DOHH2 (cell line): ENCODE measurements around the gene WNT3A.

Experiments
- H3F3A ChIP-seq: fragments of 200-600 bp; sonication (generic), shearing (Covaris generic); 2 replicates; pipeline ENCODE4 v1.6.0; 2016; ENCODE audit warnings: antibody characterized with exemption, mild to moderate bottlenecking; ENCODE audit not compliant: control insufficient read depth, insufficient read depth
- H3K27ac ChIP-seq: fragments of 200-600 bp; sonication (generic); 2 replicates; pipeline ENCODE4 v1.5.1; 2014; ENCODE audit warnings: low read depth, mild to moderate bottlenecking, low read length, moderate library complexity
- H3K27me3 ChIP-seq: fragments of 200-600 bp; sonication (generic); 2 replicates; pipeline ENCODE4 v1.6.1; 2014; ENCODE audit warnings: mild to moderate bottlenecking, low read length, mixed read lengths; ENCODE audit not compliant: control insufficient read depth
- H3K36me3 ChIP-seq: fragments of 200-600 bp; sonication (generic); 2 replicates; pipeline ENCODE4 v1.6.1; 2014; ENCODE audit warnings: mild to moderate bottlenecking, low read length, moderate library complexity, mixed read lengths; ENCODE audit not compliant: control insufficient read depth
- H3K4me1 ChIP-seq: fragments of 200-600 bp; sonication (generic); 2 replicates; pipeline ENCODE4 v1.6.1; 2014; ENCODE audit warnings: mild to moderate bottlenecking, low read length, mixed read lengths; ENCODE audit not compliant: control insufficient read depth
- H3K4me2 ChIP-seq: fragments of 200-600 bp; sonication (generic); 2 replicates; pipeline ENCODE4 v1.6.0; 2014; ENCODE audit warnings: mild to moderate bottlenecking, low read length, moderate library complexity
- H3K4me3 ChIP-seq: fragments of 200-600 bp; sonication (generic); 2 replicates; pipeline ENCODE4 v1.5.1; 2014; ENCODE audit warnings: mild to moderate bottlenecking, low read length, mixed read lengths
- H3K79me2 ChIP-seq: fragments of 200-600 bp; sonication (generic); 2 replicates; pipeline ENCODE4 v1.6.1; 2014; ENCODE audit warnings: mild to moderate bottlenecking, low read length, mixed read lengths; ENCODE audit not compliant: control insufficient read depth
- H3K9me2 ChIP-seq: fragments of 200-600 bp; sonication (generic); replicated peaks from 2 replicates; pipeline ENCODE4 v1.6.1; 2014; ENCODE audit warnings: mild to moderate bottlenecking, low read length, mixed read lengths; ENCODE audit not compliant: control insufficient read depth
- H3K9me3 ChIP-seq: fragments of 200-600 bp; sonication (generic); 2 replicates; pipeline ENCODE4 v1.6.1; 2014; ENCODE audit warnings: antibody characterized with exemption, low read length, mixed read lengths; ENCODE audit not compliant: control insufficient read depth, insufficient read depth
- H4K20me1 ChIP-seq: fragments of 200-600 bp; sonication (generic); 2 replicates; pipeline ENCODE4 v1.6.0; 2014; ENCODE audit warnings: low read depth, mild to moderate bottlenecking, antibody characterized with exemption, low read length, moderate library complexity; ENCODE audit not compliant: control insufficient read depth, insufficient read depth
- CTCF ChIP-seq: fragments of 200-600 bp; sonication (generic); IDR thresholded peaks from one replicate; pipeline ENCODE4 v1.5.1; 2014; ENCODE audit warnings: antibody characterized with exemption, mild to moderate bottlenecking, low read depth, low read length; ENCODE audit not compliant: poor library complexity, severe bottlenecking
- EZH2phosphoT487 ChIP-seq: fragments of 200-600 bp; sonication (generic); IDR thresholded peaks from 2 replicates; pipeline ENCODE4 v1.6.1; 2017; ENCODE audit warnings: borderline replicate concordance, mild to moderate bottlenecking, antibody characterized with exemption, low read length, moderate library complexity, mixed read lengths

WNT3A gene

GRCh38 chr1:228016181-228016510 is 9.3 kb downstream of the WNT3A start:
- Histone ChIP-seq H3K9me3 (no peaks in the 10 kb centered on the region), H3K27me3 (no peaks in the 10 kb centered on the region), H3F3A (no peaks in the 10 kb centered on the region), H3K79me2 (no peaks in the 10 kb centered on the region), H3K27ac (no peak overlapping the region), H3K4me2 (no peak overlapping the region), H3K4me1 (no peaks in the 10 kb centered on the region), H3K36me3 (no peaks in the 10 kb centered on the region), H3K9me2 (no peaks in the 10 kb centered on the region), H3K4me3 (no peak overlapping the region), H4K20me1 (no peaks in the 10 kb centered on the region)
- TF ChIP-seq EZH2phosphoT487 (no peak), CTCF (no peak)

- TF ChIP-seq CTCF (no peak), EZH2phosphoT487 (no peak)
- no peak overlapping the region for H3K4me2 ChIP-seq
- no peak overlapping the region for H3K27ac ChIP-seq
- no peaks in the 10 kb centered on the region for H3K79me2 ChIP-seq
- no peaks in the 10 kb centered on the region for H3F3A ChIP-seq
- no peaks in the 10 kb centered on the region for H3K27me3 ChIP-seq
- no peaks in the 10 kb centered on the region for H4K20me1 ChIP-seq
- H3K9me3 ChIP-seq, result no peaks in the 10 kb centered on the region
- no peak overlapping the region for H3K4me3 ChIP-seq
- no peaks in the 10 kb centered on the region for H3K36me3 ChIP-seq
- no peaks in the 10 kb centered on the region for H3K9me2 ChIP-seq
- H3K4me1 ChIP-seq, result no peaks in the 10 kb centered on the region
Measured at GRCh38 chr1:228016653-228017355, 10.0 kb downstream of the WNT3A start.

- no peaks in the 10 kb centered on the region for H3K79me2 ChIP-seq
- no peaks in the 10 kb centered on the region for H4K20me1 ChIP-seq
- no peaks in the 10 kb centered on the region for H3K4me1 ChIP-seq
- no peak overlapping the region for H3K4me2 ChIP-seq
- H3K27ac ChIP-seq, result no peak overlapping the region
- no peaks in the 10 kb centered on the region for H3K27me3 ChIP-seq
- H3F3A ChIP-seq, result no peaks in the 10 kb centered on the region
- H3K9me3 ChIP-seq, result no peaks in the 10 kb centered on the region
- H3K4me3 ChIP-seq, result no peak overlapping the region
- H3K36me3 ChIP-seq, result no peaks in the 10 kb centered on the region
- H3K9me2 ChIP-seq, result no peaks in the 10 kb centered on the region
- TF ChIP-seq CTCF, result no peak
- TF ChIP-seq EZH2phosphoT487, result no peak
Measured at GRCh38 chr1:228017356-228018124, 10.7 kb downstream of the WNT3A start.
